ENCODE measurements around the gene RPS6KA1.

- no peak for TF ChIP-seq CHD1 (IDR thresholded peaks at IDR 0.05; ENCODE audit: low read depth, low read length)
- TF ChIP-seq CREB1 (IDR thresholded peaks at IDR 0.05; ENCODE audit: low read depth) = no peak
- no peak for TF ChIP-seq POLR2A (IDR thresholded peaks at IDR 0.05; ENCODE audit: low read depth, low read length)
- no peak for TF ChIP-seq RBBP5 (conservative IDR thresholded peaks at IDR 0.05)
- no peak for TF ChIP-seq MYB (IDR thresholded peaks at IDR 0.05; ENCODE audit: borderline replicate concordance, low read depth, low read length)
- no peak for TF ChIP-seq HDAC6 (IDR thresholded peaks at IDR 0.05; ENCODE audit: unreplicated experiment)
- no peak for TF ChIP-seq CBFB (IDR thresholded peaks at IDR 0.05; ENCODE audit: low read depth)
- no peak for TF ChIP-seq CTCF (IDR thresholded peaks at IDR 0.05 in 2 of 3, conservative IDR thresholded peaks at IDR 0.05 in 1 of 3; ENCODE audit: control insufficient read depth in 2 of 3, extremely low read depth in 1 of 3, insufficient read depth in 1 of 3, low read depth in 3 of 3, low read length in 3 of 3)
- no peak for TF ChIP-seq ZBED1 (IDR thresholded peaks at IDR 0.05; ENCODE audit: borderline replicate concordance)
- no peak for TF ChIP-seq KDM1A (IDR thresholded peaks at IDR 0.05; ENCODE audit: borderline replicate concordance)
- TF ChIP-seq BMI1 (IDR thresholded peaks at IDR 0.05; ENCODE audit: borderline replicate concordance) = no peak
- no peak for TF ChIP-seq TBL1XR1 (IDR thresholded peaks at IDR 0.05; ENCODE audit: low read depth, low read length)
These were observed 89.0 kb downstream of the RPS6KA1 start for GRCh38 chr1:26618561-26618960.
